Ovary (tissue), 9 donors: ENCODE data around the gene AKT1S1. TPM values are rescaled to one million over a fixed set of nuclear protein-coding genes. Genes with fewer than 3 reads are reported as not detected.
A peak's percentile ranks its signal among the peaks of the same experiment; 100 is the strongest.

ENCODE experiments used
- DNase-seq, 5 donors: peaks; one replicate each; pipeline ENCODE4 v3.0.0-alpha.2; 2019 to 2020
- H3K27ac ChIP-seq, 2 donors: fragments of 200-600 bp; one replicate each; pipeline versions ENCODE4 v1.5.1 to v1.8.0; 2019 to 2022
- H3K27me3 ChIP-seq: fragments of 200-600 bp; one replicate; pipeline ENCODE4 v1.8.0; 2022
- H3K36me3 ChIP-seq: fragments of 200-600 bp; sonication (generic); one replicate; pipeline ENCODE4 v1.5.1; 2019
- H3K4me1 ChIP-seq: one replicate; pipeline ENCODE4 v1.8.1; 2013; ENCODE audit warnings: mild to moderate bottlenecking, moderate library complexity; ENCODE audit not compliant: insufficient read depth
- H3K4me3 ChIP-seq: fragments of 200-600 bp; sonication (generic); one replicate; pipeline ENCODE4 v1.5.1; 2017
- H3K9me3 ChIP-seq, 2 donors: fragments of 200-600 bp in 1 of 2; sonication (generic) in 1 of 2; one replicate each; pipeline versions ENCODE4 v1.5.1 to v1.8.1; 2013 to 2019; ENCODE audit warnings: mild to moderate bottlenecking in 1 of 2, moderate library complexity in 1 of 2
- EP300 ChIP-seq: sonication (generic); formaldehyde crosslinking; IDR thresholded peaks from one replicate; pipeline ENCODE4 v1.6.1; 2017; ENCODE audit warnings: antibody characterized with exemption
- POLR2A ChIP-seq: fragments of 450-650 bp; IDR thresholded peaks from one replicate; pipeline ENCODE4 v1.6.1; 2017; ENCODE audit warnings: antibody characterized with exemption, mild to moderate bottlenecking, moderate library complexity
- WGBS, 3 donors: extraction: QIAGEN DNeasy Blood & Tissue Kit in 1 of 3; methylation state at CpG; one replicate each; pipeline versions ENCODE4 v1.1.5 to v1.1.7; 2013 to 2017; 5-methylcytosine and 5-hydroxymethylcytosine counted together
- intact Hi-C, 4 donors: fragments of 100-400 bp; cut with DNase I; formaldehyde crosslinking; loops; one replicate each; pipeline versions ENCODE4 v1.11.0 to v1.15.1; 2022 to 2023
- polyA plus RNA-seq, 2 donors: library from polyadenylated mRNA; stranded (reverse); fragments of 200-250 nt in 1 of 2; fragments of 350-450 nt in 1 of 2; fragmentation: Illumina TruSeq in 1 of 2; extraction: RNeasy Lipid Tissue Mini Kit (QIAGEN cat#74804) in 1 of 2; gene quantifications; one replicate each; pipeline ENCODE4 v1.2.3, GENCODE V29; 2013 to 2014
- total RNA-seq, 7 donors: library from RNA; depleted of rRNA in 2 of 7; stranded (reverse); fragments of >200 nt in 2 of 7; fragmentation: NEBNext Ultra II Directional in 3 of 7; extraction: Animal tissue kit (Norgen Biotek cat#: 25700) in 3 of 7; gene quantifications; one replicate each; pipeline versions ENCODE4 v1.1.0 to v1.2.4, GENCODE V29; 2016 to 2023
- TF ChIP-seq, protein P1 (sequence below), 3 donors: fragments of 450-650 bp in 2 of 3; fragments of 200-600 bp in 1 of 3; IDR thresholded peaks; one replicate each; pipeline versions ENCODE4 v1.5.1 to v1.8.0; 2016 to 2022; ENCODE audit warnings: antibody characterized with exemption in 3 of 3, mild to moderate bottlenecking in 1 of 3
- donor health status: DM: no; HTN: no; CAD: no; lungs with moderate emphysema.
- donor health status: DM: no; HTN: no; CAD: no.
- donor health status: Bipolar disorder and iron deficiency.
- donor health status: DM: yes; HTN: yes; CAD: no.
- donor health status: DM: no; HTN: no; CAD: no.
- donor health status: DM: yes; HTN: yes; CAD: no.

AKT1S1 gene
- total and polyA plus RNA-seq, 9 donors: 10.6 to 45.3 (median 30.0) TPM

DNA sequence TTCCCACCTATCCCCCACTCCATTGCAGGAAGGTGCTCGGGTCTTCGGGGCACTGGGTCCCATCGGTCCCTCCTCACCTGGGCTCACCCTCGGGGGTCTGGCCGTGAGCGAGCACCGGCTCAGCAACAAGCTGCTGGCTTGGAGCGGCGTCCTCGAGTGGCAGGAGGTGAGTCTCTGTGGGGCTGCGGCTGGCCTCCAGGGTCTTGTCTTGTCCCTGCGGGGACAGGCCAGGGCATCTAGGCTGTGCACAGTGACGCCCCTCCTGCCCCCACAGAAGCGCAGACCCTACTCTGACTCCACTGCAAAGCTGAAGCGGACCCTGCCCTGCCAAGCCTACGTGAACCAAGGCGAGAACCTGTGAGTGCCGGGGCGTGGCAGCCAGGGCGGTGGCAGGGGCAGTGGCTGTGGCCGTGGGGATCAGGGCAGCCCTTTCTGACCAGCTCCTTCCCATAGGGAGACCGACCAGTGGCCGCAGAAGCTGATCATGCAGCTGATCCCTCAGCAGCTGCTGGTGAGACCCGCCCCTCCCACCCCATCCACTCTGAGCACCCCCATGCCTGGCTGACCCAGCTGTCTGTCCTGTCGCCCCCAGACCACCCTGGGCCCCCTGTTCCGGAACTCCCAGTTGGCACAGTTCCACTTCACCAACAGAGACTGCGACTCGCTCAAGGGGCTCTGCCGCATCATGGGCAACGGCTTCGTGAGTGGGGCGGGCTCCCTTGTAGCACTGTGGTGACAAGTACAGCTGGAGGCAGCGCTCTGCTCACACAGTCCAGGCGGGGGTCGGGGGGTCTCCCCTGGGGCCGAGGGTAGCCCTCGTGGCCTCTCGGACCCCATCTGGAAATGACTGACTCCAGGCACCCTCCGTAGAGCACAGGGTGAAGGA lies 22.5 kb downstream of the AKT1S1 start:
- Histone ChIP-seq H3K4me3 (no peak overlapping the region), H3K9me3 (no peaks in the 10 kb centered on the region), H3K27ac (no peak overlapping the region), H3K36me3 (no peaks in the 10 kb centered on the region), H3K27me3 (no peaks in the 10 kb centered on the region), H3K4me1 (peaks cover 5% of the 10 kb centered on the region)
- DNase-seq: peak in 4 of 5 donors; percentile 22 to 52 (median 41)
- intact Hi-C loops: loop anchor here in 2 of 4 donors (5.0 kb wide), 2 partner anchors 32 to 37 kb away; partner anchors contain the start of gene MED25 (in 1 of the 2)
- no peak for TF ChIP-seq EP300
- no peak for TF ChIP-seq POLR2A
- WGBS, 3 donors: 78 to 82% (median 81%) methylated on average over 36 to 39 of the region's 39 CpGs

- Histone ChIP-seq H3K27ac (peak overlapping the region in 1 of 2 donors; percentile 34), H3K36me3 (no peaks in the 10 kb centered on the region), H3K4me3 (no peak overlapping the region), H3K4me1 (peaks cover 5% of the 10 kb centered on the region), H3K9me3 (no peaks in the 10 kb centered on the region), H3K27me3 (no peaks in the 10 kb centered on the region)
- peak in 1 of 5 donors; percentile 38 for DNase-seq
- no peak for TF ChIP-seq EP300
- TF ChIP-seq, protein P1, sequence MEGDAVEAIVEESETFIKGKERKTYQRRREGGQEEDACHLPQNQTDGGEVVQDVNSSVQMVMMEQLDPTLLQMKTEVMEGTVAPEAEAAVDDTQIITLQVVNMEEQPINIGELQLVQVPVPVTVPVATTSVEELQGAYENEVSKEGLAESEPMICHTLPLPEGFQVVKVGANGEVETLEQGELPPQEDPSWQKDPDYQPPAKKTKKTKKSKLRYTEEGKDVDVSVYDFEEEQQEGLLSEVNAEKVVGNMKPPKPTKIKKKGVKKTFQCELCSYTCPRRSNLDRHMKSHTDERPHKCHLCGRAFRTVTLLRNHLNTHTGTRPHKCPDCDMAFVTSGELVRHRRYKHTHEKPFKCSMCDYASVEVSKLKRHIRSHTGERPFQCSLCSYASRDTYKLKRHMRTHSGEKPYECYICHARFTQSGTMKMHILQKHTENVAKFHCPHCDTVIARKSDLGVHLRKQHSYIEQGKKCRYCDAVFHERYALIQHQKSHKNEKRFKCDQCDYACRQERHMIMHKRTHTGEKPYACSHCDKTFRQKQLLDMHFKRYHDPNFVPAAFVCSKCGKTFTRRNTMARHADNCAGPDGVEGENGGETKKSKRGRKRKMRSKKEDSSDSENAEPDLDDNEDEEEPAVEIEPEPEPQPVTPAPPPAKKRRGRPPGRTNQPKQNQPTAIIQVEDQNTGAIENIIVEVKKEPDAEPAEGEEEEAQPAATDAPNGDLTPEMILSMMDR (IDR thresholded peaks at IDR 0.05): no peak
- TF ChIP-seq POLR2A: no peak
- intact Hi-C loops: loop anchor here in 1 of 4 donors (5.0 kb wide), 1 partner anchor 37 kb away; the partner anchor contains the start of gene MED25
- 66 to 73% (median 72%) methylated on average over 10 of the region's 10 CpGs for WGBS, 3 donors
Measured at GRCh38 chr19:49853852-49854377, 23.2 kb downstream of the AKT1S1 start.

DNA sequence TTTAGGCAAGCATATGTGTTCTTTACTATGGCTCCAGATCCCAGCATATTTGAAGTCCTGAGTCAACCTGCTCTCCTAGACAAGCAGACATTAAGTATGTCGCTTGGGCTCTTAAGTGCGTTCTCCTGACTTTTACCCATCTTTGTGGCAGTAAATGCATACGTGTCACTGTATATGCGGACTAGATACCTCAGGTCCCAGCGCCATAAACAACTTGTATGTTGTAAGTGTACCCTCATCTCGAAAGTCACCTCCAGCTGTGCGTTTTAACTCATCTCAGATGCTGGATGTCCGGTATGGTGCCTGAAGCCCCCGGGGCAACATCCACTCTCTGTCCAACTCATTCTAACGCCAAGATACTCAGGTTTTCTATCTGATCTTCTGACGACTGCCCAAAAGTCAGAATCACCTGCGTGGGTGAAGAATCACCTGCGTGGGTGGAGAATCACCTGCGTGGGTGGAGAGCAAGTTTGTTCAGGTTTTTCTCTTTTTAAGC lies 24.5 kb downstream of the AKT1S1 start:
- H3K9me3 ChIP-seq: no peaks in the 10 kb centered on the region
- no peak overlapping the region for H3K4me3 ChIP-seq
- 34 to 58% (median 45%) methylated on average over 14 of the region's 14 CpGs for WGBS, 3 donors
- TF ChIP-seq, protein P1 (IDR thresholded peaks at IDR 0.05): no peak
- no peak for TF ChIP-seq EP300
- no peak for TF ChIP-seq POLR2A
- intact Hi-C loops: loop anchor here in 1 of 4 donors (5.0 kb wide), 1 partner anchor 35 kb away; the partner anchor contains the start of gene MED25
- no peak for DNase-seq
- no peak overlapping the region for H3K27ac ChIP-seq
- H3K4me1 ChIP-seq: peaks cover 5% of the 10 kb centered on the region
- H3K36me3 ChIP-seq: no peaks in the 10 kb centered on the region
- H3K27me3 ChIP-seq: no peaks in the 10 kb centered on the region

DNA sequence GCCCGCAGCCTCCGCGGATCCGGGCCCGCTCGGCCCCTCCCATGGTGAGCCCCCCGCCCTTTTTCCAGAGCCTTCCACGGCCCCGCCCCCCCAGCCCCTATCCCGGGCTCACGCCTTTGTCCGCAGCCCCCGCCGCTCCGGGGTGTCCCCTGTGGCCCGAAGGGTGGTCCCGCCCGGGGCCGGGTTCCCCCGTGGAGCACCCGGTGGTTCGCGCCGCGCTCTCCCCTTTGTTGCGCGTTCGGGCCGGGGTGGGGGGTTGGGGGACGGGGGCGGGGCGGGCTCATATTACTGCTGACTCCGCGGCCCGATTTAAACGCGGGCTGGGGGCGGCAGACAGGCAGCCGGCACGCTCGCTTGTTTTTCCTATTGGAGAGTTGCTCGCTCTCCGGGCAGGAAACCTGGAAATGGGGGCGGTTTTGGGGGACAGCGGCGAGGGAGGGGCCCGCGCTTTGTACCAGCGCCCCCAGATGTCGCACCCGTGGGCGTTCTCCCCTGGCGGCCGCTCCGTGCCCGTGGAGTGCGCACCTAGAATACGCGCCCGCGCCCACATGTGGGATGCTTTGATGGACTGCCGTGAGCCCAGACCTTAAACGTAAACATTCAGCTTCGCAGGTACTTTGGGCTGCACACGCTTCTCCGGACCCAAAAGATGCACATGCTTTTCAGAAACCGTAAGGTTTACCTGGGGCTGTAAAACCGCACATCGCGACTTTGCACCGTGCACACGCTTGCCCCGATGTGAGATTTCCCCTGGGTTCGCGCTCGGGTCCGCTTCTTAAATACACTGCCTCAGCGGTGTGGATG lies 25.5 kb downstream of the AKT1S1 start:
- Histone ChIP-seq H3K4me1 (peaks cover 5% of the 10 kb centered on the region), H3K36me3 (no peaks in the 10 kb centered on the region), H3K4me3 (peak overlapping the region; percentile 83), H3K27ac (peak overlapping the region; percentile 94 to 97), H3K9me3 (no peaks in the 10 kb centered on the region), H3K27me3 (no peaks in the 10 kb centered on the region)
- intact Hi-C loops: loop anchor here in 1 of 4 donors (5.0 kb wide), 1 partner anchor 34 kb away; the partner anchor contains the start of gene MED25
- peak; percentile 48 to 75 (median 71) for DNase-seq
- WGBS, 3 donors: 1% methylated on average over 47 to 78 of the region's 78 CpGs
- no peak for TF ChIP-seq EP300
- TF ChIP-seq, protein P1 (IDR thresholded peaks at IDR 0.05): no peak
- no peak for TF ChIP-seq POLR2A
